Sigmoid colon (tissue), 4 donors: ENCODE data around the gene HHATL.

Experiments
- EP300 ChIP-seq, 4 donors: sonication (generic); formaldehyde crosslinking; IDR thresholded peaks; one replicate each; pipeline ENCODE4 v1.6.1; 2017; ENCODE audit warnings: antibody characterized with exemption in 4 of 4
- POLR2A ChIP-seq, 2 donors: fragments of 450-650 bp; IDR thresholded peaks; one replicate each; pipeline ENCODE4 v1.6.1; 2016; ENCODE audit warnings: antibody characterized with exemption in 2 of 2, mild to moderate bottlenecking in 2 of 2, moderate library complexity in 2 of 2
- POLR2AphosphoS5 ChIP-seq, 4 donors: sonication (generic); formaldehyde crosslinking; IDR thresholded peaks; one replicate each; pipeline ENCODE4 v1.6.1; 2017; ENCODE audit warnings: antibody characterized with exemption in 4 of 4
- TF ChIP-seq, protein P1 (sequence below), 4 experiments: fragments of 450-650 bp in 3 of 4; fragments of 200-600 bp in 1 of 4; IDR thresholded peaks; one replicate each; pipeline ENCODE4 v1.5.1; 2016 to 2019; ENCODE audit warnings: antibody characterized with exemption in 4 of 4, mild to moderate bottlenecking in 3 of 4, moderate library complexity in 2 of 4

DNA sequence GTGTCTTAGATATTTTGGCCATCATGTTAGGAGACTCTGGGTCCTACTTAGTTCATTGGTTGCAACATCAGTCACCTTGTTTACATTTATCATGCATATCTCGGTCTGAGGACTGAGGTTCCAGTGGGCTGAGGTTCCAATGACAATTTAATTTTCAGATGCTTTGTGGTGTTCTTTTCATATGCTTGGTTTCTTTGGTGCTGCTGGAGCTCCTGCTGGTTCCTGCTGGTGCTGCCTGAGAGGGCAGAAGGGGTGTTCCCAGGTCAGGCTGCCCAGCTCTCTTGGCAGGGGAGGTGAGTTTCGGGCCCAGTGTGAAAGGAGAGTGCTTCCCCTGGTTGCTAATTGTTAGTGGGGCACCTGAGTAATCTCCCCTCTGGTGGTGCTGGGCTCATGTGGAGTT is 24.2 kb downstream of the HHATL start:
- TF ChIP-seq, protein P1, sequence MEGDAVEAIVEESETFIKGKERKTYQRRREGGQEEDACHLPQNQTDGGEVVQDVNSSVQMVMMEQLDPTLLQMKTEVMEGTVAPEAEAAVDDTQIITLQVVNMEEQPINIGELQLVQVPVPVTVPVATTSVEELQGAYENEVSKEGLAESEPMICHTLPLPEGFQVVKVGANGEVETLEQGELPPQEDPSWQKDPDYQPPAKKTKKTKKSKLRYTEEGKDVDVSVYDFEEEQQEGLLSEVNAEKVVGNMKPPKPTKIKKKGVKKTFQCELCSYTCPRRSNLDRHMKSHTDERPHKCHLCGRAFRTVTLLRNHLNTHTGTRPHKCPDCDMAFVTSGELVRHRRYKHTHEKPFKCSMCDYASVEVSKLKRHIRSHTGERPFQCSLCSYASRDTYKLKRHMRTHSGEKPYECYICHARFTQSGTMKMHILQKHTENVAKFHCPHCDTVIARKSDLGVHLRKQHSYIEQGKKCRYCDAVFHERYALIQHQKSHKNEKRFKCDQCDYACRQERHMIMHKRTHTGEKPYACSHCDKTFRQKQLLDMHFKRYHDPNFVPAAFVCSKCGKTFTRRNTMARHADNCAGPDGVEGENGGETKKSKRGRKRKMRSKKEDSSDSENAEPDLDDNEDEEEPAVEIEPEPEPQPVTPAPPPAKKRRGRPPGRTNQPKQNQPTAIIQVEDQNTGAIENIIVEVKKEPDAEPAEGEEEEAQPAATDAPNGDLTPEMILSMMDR (IDR thresholded peaks at IDR 0.05), result no peak
- TF ChIP-seq EP300 (IDR thresholded peaks at IDR 0.05), result no peak
- TF ChIP-seq POLR2A (IDR thresholded peaks at IDR 0.05), result no peak
- no peak for TF ChIP-seq POLR2AphosphoS5 (IDR thresholded peaks at IDR 0.05)
